ENCODE measurements around the gene SETD9. TPM values are rescaled to one million over a fixed set of nuclear protein-coding genes. Genes with fewer than 3 reads are reported as not detected.

Gene SETD9
- total RNA-seq (2022; extraction: Qiagen RNA extraction; ENCODE audit: low read depth): 6.2 to 8.2 TPM (median 6.3 TPM) in 5 replicates

GRCh38 chr5:56909294-56910209 is at the start of gene SETD9:
TSS of gene SETD9 (plus strand) at chr5:56909596. CDS start at chr5:56909646, 50 bp downstream.

GRCh38 chr5:56951946-56952691 is 42.7 kb downstream of the SETD9 start, which contains the start of gene MIER3:
TSS of gene MIER3 (minus strand) at chr5:56952123. CDS start at chr5:56952102, 21 bp downstream.

Other genes starting within 250 kb of the SETD9 start
- gene MAP3K1, start 94.0 kb upstream of the SETD9 start, total RNA-seq (2022; extraction: Qiagen RNA extraction; ENCODE audit: low read depth): 1.3 to 2.3 TPM (median 1.9 TPM) in 5 replicates
- 8.6 to 18.5 TPM (median 13.0 TPM) in 5 replicates for gene MIER3, start 42.5 kb downstream of the SETD9 start, total RNA-seq (2022; extraction: Qiagen RNA extraction; ENCODE audit: low read depth)